ENCODE results near the gene ORC6. TPM values are rescaled to one million over a fixed set of nuclear protein-coding genes. Genes with fewer than 3 reads are reported as not detected.

Gene ORC6, protein sequence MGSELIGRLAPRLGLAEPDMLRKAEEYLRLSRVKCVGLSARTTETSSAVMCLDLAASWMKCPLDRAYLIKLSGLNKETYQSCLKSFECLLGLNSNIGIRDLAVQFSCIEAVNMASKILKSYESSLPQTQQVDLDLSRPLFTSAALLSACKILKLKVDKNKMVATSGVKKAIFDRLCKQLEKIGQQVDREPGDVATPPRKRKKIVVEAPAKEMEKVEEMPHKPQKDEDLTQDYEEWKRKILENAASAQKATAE
- total RNA-seq (13.8 and 15.4 TPM in 2 replicates), polyA plus RNA-seq (11.7 and 15.8 TPM in 2 replicates)

- Histone ChIP-seq H3K79me2 (peaks cover 55% of the 10 kb centered on the region), H3K9me2 (replicated peaks; ENCODE audit: insufficient read depth) (no peaks in the 10 kb centered on the region), H3K4me3 (peak within 1 kb of the TSS; percentile 43), H3K4me1 (ENCODE audit: insufficient read depth) (peaks cover 21% of the 10 kb centered on the region), H3K9me3 (ENCODE audit: low read depth) (no peaks in the 10 kb centered on the region), H3K4me2 (peak within 1 kb of the TSS; percentile 90), H2AFZ (peak within 1 kb of the TSS; percentile 54), H3K27ac (peak within 1 kb of the TSS; percentile 93), H4K20me1 (ENCODE audit: insufficient read depth, poor library complexity, severe bottlenecking) (peaks cover 32% of the 10 kb centered on the region), H3K36me3 (replicated peaks; ENCODE audit: insufficient read depth, low read depth) (no peaks in the 10 kb centered on the region), H3K27me3 (no peaks in the 10 kb centered on the region)
- TF ChIP-seq EZH2phosphoT487 (IDR thresholded peaks at IDR 0.05; ENCODE audit: low read depth, severe bottlenecking, unreplicated experiment) (no peak), CTCF (IDR thresholded peaks at IDR 0.05; ENCODE audit: poor library complexity) (peak; percentile 62)
- WGBS (ENCODE audit: low lambda C conversion rate, missing lambda C conversion rate): 1% methylated on average over 70 of the region's 79 CpGs
- DNase-seq (ENCODE audit: low spot score): peak; percentile 98
These were observed at the start of gene ORC6 for GRCh38 chr16:46689365-46690280. Gene ORC6, plus strand, starts transcription at chr16:46689659. Its CDS starts 47 bp downstream, at chr16:46689706.

DNA sequence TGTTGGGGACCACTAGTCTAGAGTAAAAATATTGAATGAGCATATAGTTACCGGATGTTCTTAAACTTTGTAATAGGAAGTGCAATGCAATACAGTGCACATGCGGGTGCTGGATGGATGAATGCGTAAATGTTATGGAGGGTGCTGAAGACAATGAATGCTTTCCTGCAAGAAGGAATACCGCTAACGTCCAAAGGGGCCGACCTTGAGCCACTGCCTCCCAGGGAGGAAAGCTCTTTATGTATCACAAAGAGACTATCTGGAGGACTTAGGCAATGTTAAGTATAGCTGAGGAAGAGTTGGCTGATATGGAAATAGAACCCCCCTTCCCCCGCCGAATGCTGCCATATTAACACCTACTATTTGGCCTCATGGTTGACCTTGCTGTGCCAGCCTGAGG lies 40.8 kb upstream of the ORC6 start:
- TF ChIP-seq CTCF (IDR thresholded peaks at IDR 0.05; ENCODE audit: poor library complexity) (no peak), EZH2 (IDR thresholded peaks at IDR 0.05; ENCODE audit: borderline replicate concordance) (no peak), EZH2phosphoT487 (IDR thresholded peaks at IDR 0.05; ENCODE audit: low read depth, severe bottlenecking, unreplicated experiment) (no peak)
- Histone ChIP-seq H3K4me1 (ENCODE audit: insufficient read depth) (no peaks in the 10 kb centered on the region), H3K27me3 (no peaks in the 10 kb centered on the region), H3K4me2 (no peak overlapping the region), H3K9me2 (replicated peaks; ENCODE audit: insufficient read depth) (no peaks in the 10 kb centered on the region), H3K36me3 (replicated peaks; ENCODE audit: insufficient read depth, low read depth) (no peaks in the 10 kb centered on the region), H4K20me1 (ENCODE audit: insufficient read depth, poor library complexity, severe bottlenecking) (no peaks in the 10 kb centered on the region), H3K27ac (no peak overlapping the region), H3K4me3 (no peak overlapping the region), H3K9me3 (ENCODE audit: low read depth) (no peaks in the 10 kb centered on the region), H3K79me2 (no peaks in the 10 kb centered on the region), H2AFZ (no peak overlapping the region)
- 83% methylated on average over 8 of the region's 8 CpGs for WGBS (ENCODE audit: low lambda C conversion rate, missing lambda C conversion rate)
- no peak for DNase-seq (ENCODE audit: low spot score)

GRCh38 chr16:46649588-46650253 lies 39.7 kb upstream of the ORC6 start:
- Histone ChIP-seq H2AFZ (no peak overlapping the region), H3K9me3 (ENCODE audit: low read depth) (no peaks in the 10 kb centered on the region), H3K4me2 (no peak overlapping the region), H3K4me3 (no peak overlapping the region), H3K27ac (no peak overlapping the region), H4K20me1 (ENCODE audit: insufficient read depth, poor library complexity, severe bottlenecking) (no peaks in the 10 kb centered on the region), H3K36me3 (replicated peaks; ENCODE audit: insufficient read depth, low read depth) (no peaks in the 10 kb centered on the region), H3K4me1 (ENCODE audit: insufficient read depth) (no peaks in the 10 kb centered on the region), H3K9me2 (replicated peaks; ENCODE audit: insufficient read depth) (no peaks in the 10 kb centered on the region), H3K27me3 (no peaks in the 10 kb centered on the region), H3K79me2 (no peaks in the 10 kb centered on the region)
- TF ChIP-seq EZH2phosphoT487 (IDR thresholded peaks at IDR 0.05; ENCODE audit: low read depth, severe bottlenecking, unreplicated experiment): no peak
- no peak for DNase-seq (ENCODE audit: low spot score)
- WGBS (ENCODE audit: low lambda C conversion rate, missing lambda C conversion rate): 93% methylated on average over 27 of the region's 27 CpGs

Measured in hepatocyte (in vitro differentiated cells).